ENCODE data around the gene TKTL1. TPM values are rescaled to one million over a fixed set of nuclear protein-coding genes. Genes with fewer than 3 reads are reported as not detected.

Gene TKTL1
- polyA plus RNA-seq, 1 donor (not counting 4 experiments of a cell fraction or from before 2014, with no cell fraction given) = not detected

DNA sequence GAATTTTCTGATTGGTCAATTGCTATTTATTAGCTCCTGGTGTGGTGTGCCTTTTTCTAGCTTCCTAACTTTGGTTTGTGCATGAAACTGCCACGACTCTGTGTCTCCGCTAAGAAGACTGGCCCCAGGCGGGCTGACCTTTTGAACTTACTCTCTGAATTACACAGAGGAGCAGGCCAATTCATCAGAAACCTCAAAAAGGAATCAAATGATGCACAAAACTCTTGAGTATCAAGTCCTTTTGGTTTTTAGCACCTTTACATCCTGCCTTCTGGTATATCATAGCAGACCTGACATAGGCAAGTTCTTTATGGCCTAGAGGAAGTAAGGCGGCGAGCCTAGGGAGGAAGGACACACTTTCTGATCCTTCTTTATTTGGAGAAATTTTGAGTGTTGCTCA lies 17.6 kb downstream of the TKTL1 start:
- Histone ChIP-seq H3K4me1 (ENCODE audit: control insufficient read depth, extremely low read depth, insufficient read depth, low read length) (no peaks in the 10 kb centered on the region), H3K9ac (ENCODE audit: control insufficient read depth, extremely low read depth, insufficient read depth, low read length) (no peak overlapping the region), H3K4me2 (ENCODE audit: control insufficient read depth, extremely low read depth, insufficient read depth, low read depth, low read length) (no peak overlapping the region), H4K20me1 (ENCODE audit: control insufficient read depth, extremely low read depth, insufficient read depth, low read length) (no peaks in the 10 kb centered on the region), H3K27me3 (ENCODE audit: control insufficient read depth, extremely low read depth, insufficient read depth, low read length) (no peaks in the 10 kb centered on the region), H3K4me3 (ENCODE audit: control insufficient read depth in 2 of 3, extremely low read depth in 1 of 3, insufficient read depth in 2 of 3, low read depth in 1 of 3, low read length in 3 of 3) (no peak overlapping the region), H3K27ac (ENCODE audit: control insufficient read depth, insufficient read depth, low read length) (no peak overlapping the region), H3K79me2 (ENCODE audit: control insufficient read depth, insufficient read depth, low read length) (no peaks in the 10 kb centered on the region), H3K36me3 (ENCODE audit: control insufficient read depth in 2 of 2, extremely low read depth in 1 of 2, insufficient read depth in 2 of 2, low read length in 2 of 2) (no peaks in the 10 kb centered on the region), H3K9me1 (ENCODE audit: control insufficient read depth, extremely low read depth, insufficient read depth, low read length) (no peaks in the 10 kb centered on the region), H3K9me3 (ENCODE audit: control insufficient read depth, low read depth, low read length) (peaks cover under 1% of the 10 kb centered on the region), H2AFZ (ENCODE audit: control insufficient read depth, low read length) (no peak overlapping the region)
- FAIRE-seq = no peak
- TF ChIP-seq, protein P1, sequence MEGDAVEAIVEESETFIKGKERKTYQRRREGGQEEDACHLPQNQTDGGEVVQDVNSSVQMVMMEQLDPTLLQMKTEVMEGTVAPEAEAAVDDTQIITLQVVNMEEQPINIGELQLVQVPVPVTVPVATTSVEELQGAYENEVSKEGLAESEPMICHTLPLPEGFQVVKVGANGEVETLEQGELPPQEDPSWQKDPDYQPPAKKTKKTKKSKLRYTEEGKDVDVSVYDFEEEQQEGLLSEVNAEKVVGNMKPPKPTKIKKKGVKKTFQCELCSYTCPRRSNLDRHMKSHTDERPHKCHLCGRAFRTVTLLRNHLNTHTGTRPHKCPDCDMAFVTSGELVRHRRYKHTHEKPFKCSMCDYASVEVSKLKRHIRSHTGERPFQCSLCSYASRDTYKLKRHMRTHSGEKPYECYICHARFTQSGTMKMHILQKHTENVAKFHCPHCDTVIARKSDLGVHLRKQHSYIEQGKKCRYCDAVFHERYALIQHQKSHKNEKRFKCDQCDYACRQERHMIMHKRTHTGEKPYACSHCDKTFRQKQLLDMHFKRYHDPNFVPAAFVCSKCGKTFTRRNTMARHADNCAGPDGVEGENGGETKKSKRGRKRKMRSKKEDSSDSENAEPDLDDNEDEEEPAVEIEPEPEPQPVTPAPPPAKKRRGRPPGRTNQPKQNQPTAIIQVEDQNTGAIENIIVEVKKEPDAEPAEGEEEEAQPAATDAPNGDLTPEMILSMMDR (optimal IDR thresholded peaks at IDR 0.05 in 1 of 3, IDR thresholded peaks at IDR 0.05 in 1 of 3, conservative IDR thresholded peaks at IDR 0.05 in 1 of 3; ENCODE audit: extremely low read depth in 1 of 3, insufficient read depth in 2 of 3, low read length in 3 of 3) = no peak
- TF ChIP-seq EZH2 (IDR thresholded peaks at IDR 0.05; ENCODE audit: low read length) = no peak
- dilution Hi-C loops (cut with MboI; ENCODE audit: extremely low pct_ligation_motif_present, low sequenced_read_pairs) = no loop called here
- no peak for DNase-seq (ENCODE audit: low read depth, low spot score)

DNA sequence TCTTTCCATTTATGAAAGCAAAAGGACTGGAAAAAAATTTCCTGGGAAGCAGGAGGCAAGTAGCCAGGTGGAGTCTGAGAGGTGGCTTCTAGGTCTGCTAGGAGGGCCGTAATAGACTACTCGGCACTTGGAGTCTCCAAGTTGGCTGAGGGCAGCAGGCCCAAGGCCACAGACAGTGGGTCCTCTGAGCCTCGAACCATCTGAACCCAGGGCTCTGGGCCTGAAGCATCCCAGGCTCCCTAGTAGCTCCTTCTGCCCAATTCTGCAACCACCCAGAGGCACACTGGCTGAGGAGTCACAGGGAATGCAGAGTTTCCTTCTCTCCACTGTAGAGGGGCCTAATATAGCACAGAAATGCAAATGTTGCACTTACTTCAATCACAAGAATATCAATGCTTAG lies 19.8 kb downstream of the TKTL1 start:
- Histone ChIP-seq H3K9me3 (ENCODE audit: control insufficient read depth, low read depth, low read length) (no peaks in the 10 kb centered on the region), H2AFZ (ENCODE audit: control insufficient read depth, low read length) (no peak overlapping the region), H3K4me1 (ENCODE audit: control insufficient read depth, extremely low read depth, insufficient read depth, low read length) (no peaks in the 10 kb centered on the region), H3K4me2 (ENCODE audit: control insufficient read depth, extremely low read depth, insufficient read depth, low read depth, low read length) (no peak overlapping the region), H3K9ac (ENCODE audit: control insufficient read depth, extremely low read depth, insufficient read depth, low read length) (no peak overlapping the region), H3K9me1 (ENCODE audit: control insufficient read depth, extremely low read depth, insufficient read depth, low read length) (no peaks in the 10 kb centered on the region), H3K79me2 (ENCODE audit: control insufficient read depth, insufficient read depth, low read length) (no peaks in the 10 kb centered on the region), H3K4me3 (ENCODE audit: control insufficient read depth in 2 of 3, extremely low read depth in 1 of 3, insufficient read depth in 2 of 3, low read depth in 1 of 3, low read length in 3 of 3) (no peak overlapping the region), H3K36me3 (ENCODE audit: control insufficient read depth in 2 of 2, extremely low read depth in 1 of 2, insufficient read depth in 2 of 2, low read length in 2 of 2) (no peaks in the 10 kb centered on the region), H3K27me3 (ENCODE audit: control insufficient read depth, extremely low read depth, insufficient read depth, low read length) (peaks cover 5% of the 10 kb centered on the region), H3K27ac (ENCODE audit: control insufficient read depth, insufficient read depth, low read length) (no peak overlapping the region), H4K20me1 (ENCODE audit: control insufficient read depth, extremely low read depth, insufficient read depth, low read length) (no peaks in the 10 kb centered on the region)
- dilution Hi-C loops (cut with MboI; ENCODE audit: extremely low pct_ligation_motif_present, low sequenced_read_pairs) = no loop called here
- DNase-seq (ENCODE audit: low read depth, low spot score) (no peak), FAIRE-seq (no peak)
- TF ChIP-seq EZH2 (IDR thresholded peaks at IDR 0.05; ENCODE audit: low read length) = no peak
- TF ChIP-seq, protein P1 (optimal IDR thresholded peaks at IDR 0.05 in 1 of 3, IDR thresholded peaks at IDR 0.05 in 1 of 3, conservative IDR thresholded peaks at IDR 0.05 in 1 of 3; ENCODE audit: extremely low read depth in 1 of 3, insufficient read depth in 2 of 3, low read length in 3 of 3) = no peak
